Measurements from ENCODE around the gene EFL1.

DNA sequence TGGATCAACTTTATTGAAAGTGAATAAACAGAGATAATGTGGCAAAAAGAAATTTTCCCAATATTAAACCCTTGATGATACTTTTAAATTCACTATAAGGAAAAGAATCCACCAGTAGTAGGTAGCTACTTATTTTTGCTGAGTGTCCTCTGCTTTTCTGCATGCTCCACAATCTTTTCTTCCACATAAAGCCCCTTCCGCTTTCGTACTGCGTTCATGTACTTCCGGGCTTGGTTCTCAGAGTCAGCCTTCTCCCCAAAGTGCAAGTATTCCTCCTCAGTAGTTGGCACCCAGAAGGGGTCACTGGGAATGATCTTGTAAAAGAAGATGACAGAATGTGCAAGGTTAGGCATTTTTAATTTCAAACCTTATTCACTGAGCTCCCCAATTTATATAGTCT is 132.3 kb downstream of the EFL1 start:
- TF ChIP-seq, protein P1, sequence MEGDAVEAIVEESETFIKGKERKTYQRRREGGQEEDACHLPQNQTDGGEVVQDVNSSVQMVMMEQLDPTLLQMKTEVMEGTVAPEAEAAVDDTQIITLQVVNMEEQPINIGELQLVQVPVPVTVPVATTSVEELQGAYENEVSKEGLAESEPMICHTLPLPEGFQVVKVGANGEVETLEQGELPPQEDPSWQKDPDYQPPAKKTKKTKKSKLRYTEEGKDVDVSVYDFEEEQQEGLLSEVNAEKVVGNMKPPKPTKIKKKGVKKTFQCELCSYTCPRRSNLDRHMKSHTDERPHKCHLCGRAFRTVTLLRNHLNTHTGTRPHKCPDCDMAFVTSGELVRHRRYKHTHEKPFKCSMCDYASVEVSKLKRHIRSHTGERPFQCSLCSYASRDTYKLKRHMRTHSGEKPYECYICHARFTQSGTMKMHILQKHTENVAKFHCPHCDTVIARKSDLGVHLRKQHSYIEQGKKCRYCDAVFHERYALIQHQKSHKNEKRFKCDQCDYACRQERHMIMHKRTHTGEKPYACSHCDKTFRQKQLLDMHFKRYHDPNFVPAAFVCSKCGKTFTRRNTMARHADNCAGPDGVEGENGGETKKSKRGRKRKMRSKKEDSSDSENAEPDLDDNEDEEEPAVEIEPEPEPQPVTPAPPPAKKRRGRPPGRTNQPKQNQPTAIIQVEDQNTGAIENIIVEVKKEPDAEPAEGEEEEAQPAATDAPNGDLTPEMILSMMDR (conservative IDR thresholded peaks at IDR 0.05; ENCODE audit: low read length) = no peak
- no peak for TF ChIP-seq EZH2phosphoT487 (IDR thresholded peaks at IDR 0.05; ENCODE audit: borderline replicate concordance, low read depth, low read length)

All from OCI-LY7 (cell line).